HG03039 (cell line): ENCODE results near the gene LARP1.
"Not testable (repeated sequence)": the region's sequence is repeated elsewhere in the genome, so short reads cannot be mapped to it uniquely, and the experiment has no call there.

ENCODE experiments used
- ATAC-seq: cut with Tn5 transposase; IDR thresholded peaks from one replicate; pipeline ENCODE4 v1.9.1; 2021; ENCODE audit warnings: mild to moderate bottlenecking, moderate library complexity; ENCODE audit not compliant: unreplicated experiment

The LARP1 gene

GRCh38 chr5:154759868-154760267, 4.7 kb downstream of the LARP1 start:
- not testable (repeated sequence) for ATAC-seq

GRCh38 chr5:154761046-154761736, 6.0 kb downstream of the LARP1 start:
- peak; percentile 28 for ATAC-seq

GRCh38 chr5:154762261-154762660, 7.1 kb downstream of the LARP1 start:
- no peak for ATAC-seq

GRCh38 chr5:154762700-154763099, 7.5 kb downstream of the LARP1 start:
- ATAC-seq = no peak

- no peak for ATAC-seq
Measured at GRCh38 chr5:154764967-154765366, 9.8 kb downstream of the LARP1 start.

- ATAC-seq = no peak
Measured at GRCh38 chr5:154765396-154765925, 10.3 kb downstream of the LARP1 start.

- ATAC-seq = no peak
Measured at GRCh38 chr5:154766558-154767281, 11.5 kb downstream of the LARP1 start.

GRCh38 chr5:154767576-154767975, 12.4 kb downstream of the LARP1 start:
- ATAC-seq = no peak

GRCh38 chr5:154768207-154768606, 13.0 kb downstream of the LARP1 start:
- ATAC-seq = no peak

GRCh38 chr5:154770111-154770510, 14.9 kb downstream of the LARP1 start:
- no peak for ATAC-seq

- no peak for ATAC-seq
Measured at GRCh38 chr5:154771383-154771901, 16.3 kb downstream of the LARP1 start.

- no peak for ATAC-seq
Measured at GRCh38 chr5:154773326-154773725, 18.1 kb downstream of the LARP1 start.

- no peak for ATAC-seq
Measured at GRCh38 chr5:154776167-154776566, 21.0 kb downstream of the LARP1 start.

- no peak for ATAC-seq
Measured at GRCh38 chr5:154778534-154778933, 23.4 kb downstream of the LARP1 start.

GRCh38 chr5:154779105-154779504, 23.9 kb downstream of the LARP1 start:
- no peak for ATAC-seq

- no peak for ATAC-seq
Measured at GRCh38 chr5:154780128-154780527, 25.0 kb downstream of the LARP1 start.

- ATAC-seq = no peak
Measured at GRCh38 chr5:154782326-154782725, 27.1 kb downstream of the LARP1 start.

- peak; percentile 10 for ATAC-seq
Measured at GRCh38 chr5:154782812-154783592, 27.8 kb downstream of the LARP1 start.

- peak; percentile 37 for ATAC-seq
Measured at GRCh38 chr5:154783774-154784460, 28.7 kb downstream of the LARP1 start.

GRCh38 chr5:154784856-154785255, 29.7 kb downstream of the LARP1 start:
- ATAC-seq = no peak

- no peak for ATAC-seq
Measured at GRCh38 chr5:154786414-154786813, 31.2 kb downstream of the LARP1 start.
